GM23338 (cell line): Measurements from ENCODE around the gene RHOF. TPM values are rescaled to one million over a fixed set of nuclear protein-coding genes. Genes with fewer than 3 reads are reported as not detected.

Source experiments
- ATAC-seq: fragments of 200-7000 bp; cut with Tn5 transposase; 3 replicates; pipeline ENCODE4 v1.9.1; 2020
- DNase-seq: peaks from one replicate; pipeline ENCODE4 v3.0.0-alpha.2; 2015; ENCODE audit warnings: low spot score
- H2AFZ ChIP-seq: fragments of 200-600 bp; sonication (generic); 2 replicates; pipeline ENCODE4 v1.8.0; 2016; ENCODE audit warnings: antibody characterized with exemption, mild to moderate bottlenecking, moderate library complexity
- H3F3A ChIP-seq: fragments of 200-600 bp; sonication (generic); replicated peaks from 2 replicates; pipeline ENCODE4 v1.8.0; 2017; ENCODE audit warnings: antibody characterized with exemption, mixed run types, low read depth
- H3K27ac ChIP-seq: fragments of 200-600 bp; sonication (generic); 2 replicates; pipeline ENCODE4 v1.6.1; 2016; ENCODE audit warnings: low read depth
- H3K27me3 ChIP-seq: fragments of 200-600 bp; sonication (generic); 2 replicates; pipeline ENCODE4 v1.8.0; 2016; ENCODE audit warnings: mild to moderate bottlenecking, mixed run types, moderate library complexity; ENCODE audit not compliant: insufficient read depth
- H3K36me3 ChIP-seq: fragments of 200-600 bp; sonication (generic); 2 replicates; pipeline ENCODE4 v1.8.0; 2016; ENCODE audit warnings: mild to moderate bottlenecking; ENCODE audit not compliant: insufficient read depth
- H3K4me1 ChIP-seq: fragments of 200-600 bp; sonication (generic); 2 replicates; pipeline ENCODE4 v1.8.0; 2016; ENCODE audit warnings: mild to moderate bottlenecking, moderate library complexity; ENCODE audit not compliant: insufficient read depth
- H3K4me2 ChIP-seq: fragments of 200-600 bp; sonication (generic); 2 replicates; pipeline ENCODE4 v1.7.1; 2017; ENCODE audit warnings: mixed run types
- H3K4me3 ChIP-seq: fragments of 200-600 bp; sonication (generic); 2 replicates; pipeline ENCODE4 v1.6.1; 2016; ENCODE audit warnings: mixed run types
- H3K79me2 ChIP-seq: fragments of 200-600 bp; sonication (generic); replicated peaks from 2 replicates; pipeline ENCODE4 v1.8.0; 2017; ENCODE audit warnings: mild to moderate bottlenecking; ENCODE audit not compliant: insufficient read depth
- H3K9me2 ChIP-seq: fragments of 200-600 bp; sonication (generic); 2 replicates; pipeline ENCODE4 v1.8.0; 2017; ENCODE audit not compliant: insufficient read depth
- H4K20me1 ChIP-seq: fragments of 200-600 bp; sonication (generic); replicated peaks from 2 replicates; pipeline ENCODE4 v1.8.0; 2017; ENCODE audit warnings: mild to moderate bottlenecking; ENCODE audit not compliant: insufficient read depth
- H3K27ac Mint-ChIP-seq: 2 replicates; pipeline ENCODE4 v1.8.0; 2020; ENCODE audit warnings: inconsistent platforms, mild to moderate bottlenecking, moderate library complexity, mixed read lengths
- H3K27me3 Mint-ChIP-seq: 3 replicates; pipeline ENCODE4 v1.8.0; 2022; ENCODE audit warnings: low read depth, mild to moderate bottlenecking, moderate library complexity, mixed read lengths, inconsistent platforms; ENCODE audit not compliant: insufficient read depth, poor library complexity
- H3K36me3 Mint-ChIP-seq: 3 replicates; pipeline ENCODE4 v1.8.0; 2021; ENCODE audit warnings: low read depth, mild to moderate bottlenecking, inconsistent platforms, moderate library complexity, mixed read lengths
- H3K4me1 Mint-ChIP-seq: 3 replicates; pipeline ENCODE4 v1.8.0; 2020; ENCODE audit warnings: mild to moderate bottlenecking, inconsistent platforms, mixed read lengths
- H3K4me3 Mint-ChIP-seq: 3 replicates; pipeline ENCODE4 v1.8.0; 2021; ENCODE audit warnings: moderate library complexity, mild to moderate bottlenecking, inconsistent platforms, mixed read lengths
- H3K9me3 Mint-ChIP-seq: 3 replicates; pipeline ENCODE4 v1.8.0; 2020; ENCODE audit warnings: moderate library complexity, mild to moderate bottlenecking, inconsistent platforms, mixed read lengths
- CTCF ChIP-seq, 2 experiments: fragments of 200-600 bp in 1 of 2; sonication (generic) in 1 of 2; conservative IDR thresholded peaks; 2 replicates each; pipeline versions ENCODE4 v1.5.1 to v1.6.1; 2016 to 2017; ENCODE audit warnings: antibody characterized with exemption in 2 of 2, low read depth in 2 of 2, mild to moderate bottlenecking in 2 of 2, moderate library complexity in 1 of 2
- EZH2phosphoT487 ChIP-seq: fragments of 200-600 bp; sonication (generic); IDR thresholded peaks from one replicate; pipeline ENCODE4 v1.8.1; 2018; ENCODE audit warnings: antibody characterized with exemption; ENCODE audit not compliant: unreplicated experiment
- ZNF462 ChIP-seq: fragments of 250-450 bp; sonication (Bioruptor Pico); IDR thresholded peaks from 2 replicates; pipeline ENCODE4 v1.5.0; 2020; ENCODE audit warnings: mild to moderate bottlenecking, moderate library complexity
- polyA plus RNA-seq: library from polyadenylated mRNA; unstranded; fragments of >200 nt; fragmentation: Nextera tagmentation; extraction: Ambion mirVana; gene quantifications from 2 replicates; pipeline ENCODE4 v1.2.1, GENCODE V29; 2016
- total RNA-seq: library from RNA; depleted of rRNA; stranded (reverse); fragments of >200 nt; shearing (Covaris generic); gene quantifications from 2 replicates; pipeline ENCODE4 v1.2.3, GENCODE V29; 2014

The RHOF gene
- total and polyA plus RNA-seq, 2 experiments from 2014 or later, result 10.5 to 53.4 TPM

DNA sequence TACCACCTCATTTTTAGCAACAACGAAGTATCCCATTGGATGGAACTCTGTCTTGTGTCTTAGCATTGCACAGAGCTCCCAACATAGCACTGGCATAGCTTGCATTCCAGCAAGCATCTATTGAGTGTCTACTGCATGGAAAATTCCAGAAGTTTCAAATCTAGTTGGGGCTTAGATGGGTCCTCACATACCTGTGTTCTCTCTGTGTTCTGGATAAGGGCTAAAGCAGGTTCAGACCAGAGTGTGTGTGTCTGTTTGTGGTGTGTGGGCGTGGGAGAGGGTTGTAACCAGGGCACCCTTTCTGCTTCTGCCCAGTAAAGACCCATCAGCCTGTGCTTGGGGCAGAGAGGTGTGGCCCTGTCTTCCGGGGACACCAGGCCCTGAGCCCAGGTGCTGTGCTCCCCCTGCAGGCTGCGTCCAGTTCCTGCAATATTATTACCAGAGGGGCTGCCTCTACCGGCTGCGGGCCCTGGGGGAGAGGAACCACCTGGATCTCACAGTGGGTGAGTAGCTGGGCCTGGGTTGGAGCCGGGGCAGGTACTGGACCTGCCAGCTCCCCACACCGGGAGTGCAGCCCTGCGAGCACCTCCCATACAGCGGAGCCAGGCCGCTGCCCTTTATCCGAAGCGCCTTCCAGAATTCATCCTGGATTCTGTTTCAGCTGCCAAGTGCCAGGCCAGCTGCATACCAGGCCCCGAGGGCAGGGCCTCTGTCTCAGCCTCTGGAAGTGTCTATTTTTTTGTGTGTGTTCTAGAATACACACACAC, 20.3 kb downstream of the RHOF start:
- H3K27ac Mint-ChIP-seq, result no peak overlapping the region
- H3K36me3 Mint-ChIP-seq, result peaks cover 4% of the 10 kb centered on the region; the same call in 1 of the 3 replicates
- peak; percentile 72 for ATAC-seq

More for the DNA sequence above, 20.3 kb downstream of the RHOF start:
- Histone ChIP-seq H3K27ac (peak overlapping the region; percentile 30; the same call in 1 of the 2 replicates), H3K36me3 (no peaks in the 10 kb centered on the region), H3K4me2 (no peak overlapping the region), H3K4me1 (peaks cover 23% of the 10 kb centered on the region), H3F3A (peaks cover 4% of the 10 kb centered on the region; the same call in 1 of the 2 replicates), H2AFZ (no peak overlapping the region), H4K20me1 (no peaks in the 10 kb centered on the region), H3K27me3 (no peaks in the 10 kb centered on the region), H3K4me3 (no peak overlapping the region), H3K9me2 (no peaks in the 10 kb centered on the region), H3K79me2 (no peaks in the 10 kb centered on the region)
- Mint-ChIP-seq H3K4me1 (peaks cover 28% of the 10 kb centered on the region), H3K4me3 (no peak overlapping the region), H3K9me3 (no peaks in the 10 kb centered on the region), H3K27me3 (peaks cover 3% of the 10 kb centered on the region)
- TF ChIP-seq EZH2phosphoT487 (no peak), ZNF462 (CRISPR knock-in tag) (no peak), CTCF (conservative IDR thresholded peaks at IDR 0.05; ENCODE audit: low read depth in 2 of 2) (peak; percentile 79 to 95)
- DNase-seq, result peak; percentile 88
